ENCODE data around the gene TEX26. TPM values are rescaled to one million over a fixed set of nuclear protein-coding genes. Genes with fewer than 3 reads are reported as not detected.

The TEX26 gene
- total RNA-seq (2014; rRNA removed; shearing (Covaris generic)): not detected in 2 replicates

DNA sequence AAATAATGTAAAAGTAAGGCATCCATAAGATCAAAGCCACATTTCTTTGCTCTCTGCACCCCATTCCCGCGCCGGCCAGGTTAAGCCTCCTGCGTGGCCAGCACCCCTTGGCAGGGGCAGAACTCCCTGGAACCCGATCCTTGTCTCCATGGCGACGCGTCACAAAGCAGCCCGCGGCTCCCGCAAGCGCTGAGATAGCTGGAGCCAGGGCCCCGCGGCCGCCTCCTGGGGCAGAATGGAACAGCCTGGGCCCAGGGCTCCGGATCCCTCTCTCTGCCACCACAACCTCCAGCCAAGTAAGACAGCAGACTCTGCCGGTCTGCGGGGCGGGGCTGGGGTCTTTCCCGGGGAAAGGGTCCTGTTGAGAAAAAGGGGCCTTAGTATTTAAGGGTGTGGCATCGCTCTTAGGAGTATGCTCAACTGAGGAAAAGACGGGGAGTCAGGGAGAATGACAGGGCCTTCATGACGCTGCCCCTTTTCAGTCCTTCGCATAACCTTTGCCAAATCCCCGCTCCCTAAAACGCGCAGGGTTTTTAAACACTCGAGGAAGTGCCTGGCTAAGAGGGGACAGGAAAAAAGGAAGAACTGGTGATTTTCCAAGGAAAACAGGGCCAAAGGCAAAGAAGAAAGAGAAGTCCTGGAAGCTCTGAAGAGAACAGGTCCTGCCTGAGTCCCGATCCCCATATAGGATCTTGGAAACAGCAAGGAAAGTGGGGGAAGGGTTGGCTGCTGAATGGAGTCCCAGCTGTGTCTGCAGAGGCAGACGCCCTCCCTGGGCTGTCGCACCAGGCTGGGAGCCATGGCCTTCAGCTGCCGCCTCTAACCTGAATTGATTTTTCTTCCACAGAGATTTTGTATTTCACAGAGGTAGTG lies at the start of gene TEX26:
Gene TEX26, plus strand, starts transcription at position 176 of the 873 bp plus-strand sequence. Its CDS starts 60 bp downstream, at position 236.
- no peak within 1 kb of the TSS for H3K27ac ChIP-seq
- H3K9me3 ChIP-seq (replicated peaks): no peaks in the 10 kb centered on the region
- H3K27me3 ChIP-seq (replicated peaks): no peaks in the 10 kb centered on the region
- no peaks in the 10 kb centered on the region for H3K4me1 ChIP-seq (replicated peaks)
- H3K36me3 ChIP-seq: no peaks in the 10 kb centered on the region
- no peak for DNase-seq (ENCODE audit: low read depth in 1 of 2, low spot score in 2 of 2)
- H3K4me3 ChIP-seq: no peak within 1 kb of the TSS

DNA sequence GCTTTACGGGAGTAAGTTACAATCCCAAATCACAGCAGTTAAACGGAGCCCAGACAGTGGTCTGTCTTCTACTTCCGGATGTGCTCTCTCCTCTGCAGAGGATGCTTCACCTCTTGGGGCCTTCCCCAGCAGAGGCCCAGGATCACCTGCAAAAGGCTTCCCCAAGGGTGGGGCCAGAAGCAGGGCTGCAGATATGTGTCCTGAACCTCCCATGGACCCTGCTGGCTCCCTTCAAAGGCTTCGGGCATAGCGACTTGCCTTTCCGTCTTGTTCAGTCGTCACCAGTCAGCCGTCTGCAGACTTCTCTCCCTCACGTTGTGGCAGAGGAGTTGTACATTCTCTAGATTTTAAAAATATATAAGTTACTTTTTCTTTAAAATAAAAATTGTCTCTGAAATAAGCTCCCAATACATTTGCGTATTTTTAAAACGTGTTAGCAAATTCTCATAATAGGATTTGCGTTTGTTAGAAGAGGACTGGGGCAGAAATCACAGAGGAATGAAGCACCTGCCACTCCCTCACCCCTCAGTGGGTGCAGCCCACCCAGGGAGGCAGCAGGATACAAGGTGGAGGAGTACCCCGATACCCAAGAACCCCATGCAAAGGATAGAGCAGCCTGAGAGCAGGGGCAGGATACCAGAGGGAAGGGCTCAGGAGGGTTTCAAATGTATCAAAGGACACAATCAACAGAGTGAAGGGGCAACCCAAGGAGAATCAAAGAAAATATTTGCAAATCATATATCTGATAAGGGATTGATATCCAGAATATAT lies 49.3 kb upstream of the TEX26 start:
- no peak overlapping the region for H3K4me3 ChIP-seq
- no peak for DNase-seq (ENCODE audit: low read depth in 1 of 2, low spot score in 2 of 2)

DNA sequence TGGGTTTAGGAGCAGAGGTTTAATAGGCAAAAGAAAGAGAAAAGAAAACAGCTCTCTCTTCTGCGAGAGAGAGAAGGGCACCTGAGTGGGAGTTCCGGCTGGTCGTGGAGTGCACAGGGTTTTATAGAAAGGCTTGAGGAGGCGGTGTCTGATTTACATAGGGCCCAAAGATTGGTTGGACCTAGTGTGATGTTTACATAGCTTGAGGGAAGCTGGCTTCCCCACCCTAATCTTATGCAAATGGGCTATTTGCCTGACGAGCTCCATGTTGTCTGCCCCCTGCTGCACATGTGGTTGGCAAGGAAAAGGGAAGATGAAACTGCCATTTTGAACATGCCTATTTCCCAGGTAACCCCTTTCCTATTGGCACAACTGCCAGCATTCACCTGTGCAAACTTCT lies 47.9 kb upstream of the TEX26 start:
- Histone ChIP-seq H3K36me3 (no peaks in the 10 kb centered on the region), H3K4me1 (replicated peaks) (peaks cover 14% of the 10 kb centered on the region), H3K4me3 (no peak overlapping the region), H3K9me3 (replicated peaks) (no peaks in the 10 kb centered on the region), H3K27me3 (replicated peaks) (no peaks in the 10 kb centered on the region), H3K27ac (no peak overlapping the region)
- DNase-seq (ENCODE audit: low read depth in 1 of 2, low spot score in 2 of 2): no peak

More for the DNA sequence above, 49.3 kb upstream of the TEX26 start:
- H3K4me1 ChIP-seq (replicated peaks): peaks cover 14% of the 10 kb centered on the region
- no peaks in the 10 kb centered on the region for H3K9me3 ChIP-seq (replicated peaks)
- H3K36me3 ChIP-seq: no peaks in the 10 kb centered on the region
- no peaks in the 10 kb centered on the region for H3K27me3 ChIP-seq (replicated peaks)
- H3K27ac ChIP-seq: no peak overlapping the region

DNA sequence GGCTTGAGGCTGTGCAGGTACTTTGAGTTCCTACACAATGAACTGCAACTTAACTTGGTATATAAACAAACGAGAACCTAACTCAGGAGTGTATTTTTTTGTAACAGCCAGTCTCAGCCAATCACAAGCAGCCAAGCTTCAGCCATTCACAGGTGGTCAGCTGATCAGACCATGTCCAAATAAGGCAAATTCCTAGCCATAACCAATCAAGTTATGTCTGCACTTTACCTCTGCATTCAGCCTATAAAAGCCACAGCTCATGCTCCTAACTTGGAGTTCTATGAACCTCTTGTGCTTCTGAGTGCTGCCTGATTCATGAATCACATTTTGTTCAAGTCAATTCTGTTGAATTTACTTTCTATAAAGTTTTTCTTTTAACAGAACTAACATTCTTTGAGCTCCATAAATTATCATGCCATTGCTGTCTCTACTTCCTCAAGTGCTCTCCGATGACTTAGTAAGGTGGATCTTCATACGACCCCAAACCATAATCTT lies 43.2 kb upstream of the TEX26 start:
- H3K27ac ChIP-seq: no peak overlapping the region
- H3K27me3 ChIP-seq (replicated peaks): no peaks in the 10 kb centered on the region
- H3K4me1 ChIP-seq (replicated peaks): no peaks in the 10 kb centered on the region
- no peak overlapping the region for H3K4me3 ChIP-seq
- no peak for DNase-seq (ENCODE audit: low read depth in 1 of 2, low spot score in 2 of 2)
- no peaks in the 10 kb centered on the region for H3K9me3 ChIP-seq (replicated peaks)
- H3K36me3 ChIP-seq: no peaks in the 10 kb centered on the region

DNA sequence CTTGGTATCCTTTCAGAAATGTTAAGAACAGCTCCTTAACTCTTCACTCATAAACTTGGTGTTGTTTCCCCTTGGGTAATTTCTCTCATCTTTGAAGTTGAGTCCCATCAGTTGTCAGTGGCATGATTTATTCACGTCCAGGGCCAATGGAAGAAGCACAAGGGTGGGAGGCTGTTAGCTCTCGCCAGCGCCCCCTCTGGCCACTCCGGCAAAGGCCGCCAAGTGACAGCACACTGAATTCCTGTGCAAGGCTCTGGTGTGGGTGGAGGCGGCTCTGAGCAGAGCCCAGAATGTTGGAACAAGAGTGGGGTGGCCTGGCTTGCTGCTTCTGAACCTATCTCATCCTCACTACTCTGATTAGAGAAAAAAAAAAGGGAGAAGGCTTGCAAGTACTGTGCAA lies 39.5 kb upstream of the TEX26 start:
- Histone ChIP-seq H3K36me3 (0 out of 2 replicates have a peak, but pooled peaks cover 3% of the 10 kb centered on the region), H3K4me3 (no peak overlapping the region), H3K27me3 (replicated peaks) (no peaks in the 10 kb centered on the region), H3K9me3 (replicated peaks) (no peaks in the 10 kb centered on the region), H3K27ac (no peak overlapping the region), H3K4me1 (replicated peaks) (peaks cover 13% of the 10 kb centered on the region)
- no peak for DNase-seq (ENCODE audit: low read depth in 1 of 2, low spot score in 2 of 2)

DNA sequence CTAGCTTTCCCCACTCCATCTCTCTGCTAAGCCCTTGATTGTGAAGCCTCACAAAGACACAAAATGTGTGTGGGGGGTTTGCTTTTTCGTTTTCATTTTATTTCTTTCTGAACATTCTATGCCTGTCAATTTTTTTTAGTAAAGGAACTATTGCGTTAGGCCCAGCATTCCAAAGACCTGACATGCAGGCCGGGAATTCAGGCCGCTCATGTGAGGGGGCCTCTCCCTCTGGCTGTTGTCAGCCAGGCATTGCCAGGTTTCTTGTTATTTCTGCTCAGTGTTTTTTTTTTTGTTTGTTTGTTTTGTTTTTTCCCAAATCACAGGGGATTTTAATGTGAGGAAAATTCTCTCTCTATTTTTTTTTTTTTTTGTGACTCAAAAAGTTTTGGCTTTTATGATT lies 36.7 kb upstream of the TEX26 start:
- peak; percentile 59 to 67 for DNase-seq (ENCODE audit: low read depth in 1 of 2, low spot score in 2 of 2)
- H3K9me3 ChIP-seq (replicated peaks): no peaks in the 10 kb centered on the region
- peak overlapping the region; percentile 90 for H3K27ac ChIP-seq
- H3K36me3 ChIP-seq: 0 out of 2 replicates have a peak, but pooled peaks cover 3% of the 10 kb centered on the region
- no peaks in the 10 kb centered on the region for H3K27me3 ChIP-seq (replicated peaks)
- no peak overlapping the region for H3K4me3 ChIP-seq
- H3K4me1 ChIP-seq (replicated peaks): peaks cover 25% of the 10 kb centered on the region

DNA sequence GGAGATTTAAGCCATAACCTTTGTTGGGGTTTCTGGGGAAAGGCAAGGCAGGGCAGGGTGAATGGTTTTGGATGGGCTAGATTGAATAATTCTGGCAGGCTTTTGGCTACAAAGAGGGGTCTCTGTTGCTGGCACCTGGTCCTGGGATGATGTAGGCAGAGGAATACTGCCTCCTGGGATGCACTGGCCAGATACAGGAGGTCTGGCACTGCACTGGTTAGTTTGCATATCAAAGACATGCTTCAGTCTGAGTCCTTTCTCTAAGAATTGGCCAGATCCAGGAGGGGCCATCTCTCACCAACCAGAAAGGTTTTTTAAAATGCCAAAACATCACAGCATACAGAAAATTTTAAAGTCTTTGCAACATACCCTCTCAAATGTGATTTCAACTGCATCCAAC lies 34.4 kb upstream of the TEX26 start:
- Histone ChIP-seq H3K4me3 (no peak overlapping the region), H3K9me3 (replicated peaks) (no peaks in the 10 kb centered on the region), H3K4me1 (replicated peaks) (peaks cover 25% of the 10 kb centered on the region), H3K36me3 (0 out of 2 replicates have a peak, but pooled peaks cover 3% of the 10 kb centered on the region), H3K27me3 (replicated peaks) (no peaks in the 10 kb centered on the region), H3K27ac (no peak overlapping the region)
- DNase-seq (ENCODE audit: low read depth in 1 of 2, low spot score in 2 of 2): no peak

DNA sequence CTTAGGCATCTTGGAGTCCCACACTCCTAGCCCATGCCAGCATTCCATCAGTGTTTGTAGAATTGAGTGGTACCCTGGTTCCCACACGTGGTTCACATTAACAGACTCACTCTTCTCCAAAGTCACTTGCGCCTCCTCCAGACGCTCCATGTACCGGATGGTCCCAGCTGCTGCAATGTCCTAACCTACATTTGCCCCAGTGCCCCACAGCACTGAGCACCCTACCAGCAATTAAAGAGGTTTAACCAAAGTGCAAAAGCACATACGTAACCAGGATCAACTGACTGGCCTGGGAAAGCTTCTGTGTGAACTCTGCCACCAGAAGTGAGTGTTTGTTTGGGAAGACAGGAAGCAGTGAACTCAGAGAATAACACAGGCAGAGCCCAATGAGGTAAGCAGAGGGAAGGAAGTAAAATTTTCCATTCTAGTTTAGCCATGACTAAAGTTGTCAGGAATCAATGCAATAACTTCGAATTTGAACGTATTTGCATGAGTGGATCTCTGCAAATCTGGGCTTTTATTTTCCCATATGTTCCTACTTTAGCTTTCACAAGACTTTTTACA lies 33.7 kb upstream of the TEX26 start:
- no peak overlapping the region for H3K4me3 ChIP-seq
- 0 out of 2 replicates have a peak, but pooled peaks cover 3% of the 10 kb centered on the region for H3K36me3 ChIP-seq
- H3K27ac ChIP-seq: peak overlapping the region; percentile 45
- DNase-seq (ENCODE audit: low read depth in 1 of 2, low spot score in 2 of 2): peak in 1 of 2 experiments; percentile 53
- no peaks in the 10 kb centered on the region for H3K27me3 ChIP-seq (replicated peaks)
- peaks cover 25% of the 10 kb centered on the region for H3K4me1 ChIP-seq (replicated peaks)
- no peaks in the 10 kb centered on the region for H3K9me3 ChIP-seq (replicated peaks)

DNA sequence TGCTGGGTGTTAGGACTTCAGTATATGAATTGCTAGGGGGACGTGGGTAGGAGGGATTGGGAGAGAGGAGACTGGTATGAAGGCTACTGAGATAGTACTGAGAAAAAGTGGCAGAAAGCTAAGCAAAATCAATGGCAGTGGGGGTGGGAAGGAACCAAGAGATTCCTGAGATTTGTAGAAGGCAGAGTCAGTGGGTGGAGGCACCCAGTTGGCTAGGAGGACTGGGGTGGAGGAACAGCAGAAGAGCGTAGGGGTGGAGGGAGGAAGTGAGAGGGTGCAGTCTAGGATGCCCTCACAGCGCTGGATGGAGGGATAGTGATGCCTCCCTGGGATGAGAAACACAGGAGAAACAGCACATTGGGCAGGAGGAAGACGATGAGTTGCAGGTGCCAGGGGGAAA lies 32.0 kb upstream of the TEX26 start:
- H3K9me3 ChIP-seq (replicated peaks): no peaks in the 10 kb centered on the region
- H3K27me3 ChIP-seq (replicated peaks): no peaks in the 10 kb centered on the region
- 0 out of 2 replicates have a peak, but pooled peaks cover 2% of the 10 kb centered on the region for H3K36me3 ChIP-seq
- no peak overlapping the region for H3K27ac ChIP-seq
- H3K4me1 ChIP-seq (replicated peaks): peaks cover 23% of the 10 kb centered on the region
- DNase-seq (ENCODE audit: low read depth in 1 of 2, low spot score in 2 of 2): no peak
- H3K4me3 ChIP-seq: no peak overlapping the region

DNA sequence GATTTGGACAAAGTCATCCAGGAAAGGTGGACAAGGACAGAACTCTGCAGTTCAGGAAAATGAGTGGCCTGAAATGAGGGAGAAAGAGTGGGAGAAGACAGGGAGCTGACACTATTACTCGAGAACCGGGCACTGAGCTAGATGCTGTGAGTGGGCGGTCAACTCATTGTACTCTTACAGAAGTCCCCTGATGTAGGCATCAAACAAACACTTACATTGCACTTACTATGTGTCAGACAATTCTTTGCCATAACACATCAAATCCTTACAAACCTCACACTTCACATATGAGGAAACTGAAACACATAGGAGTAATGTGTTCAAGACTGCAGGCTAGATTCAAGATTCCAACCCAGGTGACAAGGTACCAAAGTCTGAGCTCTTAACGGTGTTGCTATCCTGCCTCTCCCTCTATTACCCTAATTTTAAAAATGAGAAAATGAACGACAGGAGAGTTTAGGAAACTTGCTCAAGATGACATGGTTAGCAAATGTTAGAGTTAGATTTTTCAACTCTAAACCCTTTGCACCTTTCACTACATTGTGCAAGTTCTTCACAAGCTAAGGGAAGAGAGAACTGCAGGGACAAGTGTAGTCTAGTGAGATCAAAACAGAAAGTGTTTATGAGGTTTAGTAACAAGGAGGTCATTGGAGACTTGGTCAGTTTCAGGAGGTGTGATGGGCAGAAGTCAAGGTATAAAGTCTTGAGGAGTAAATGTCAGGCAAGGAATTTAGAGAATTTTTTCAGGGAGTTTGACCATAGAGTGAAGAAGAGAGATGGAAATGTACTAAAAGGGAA lies 31.3 kb upstream of the TEX26 start:
- H3K4me3 ChIP-seq: no peak overlapping the region
- no peaks in the 10 kb centered on the region for H3K27me3 ChIP-seq (replicated peaks)
- peaks cover 16% of the 10 kb centered on the region for H3K4me1 ChIP-seq (replicated peaks)
- DNase-seq (ENCODE audit: low read depth in 1 of 2, low spot score in 2 of 2): no peak
- H3K27ac ChIP-seq: no peak overlapping the region
- H3K9me3 ChIP-seq (replicated peaks): no peaks in the 10 kb centered on the region
- H3K36me3 ChIP-seq: no peaks in the 10 kb centered on the region

DNA sequence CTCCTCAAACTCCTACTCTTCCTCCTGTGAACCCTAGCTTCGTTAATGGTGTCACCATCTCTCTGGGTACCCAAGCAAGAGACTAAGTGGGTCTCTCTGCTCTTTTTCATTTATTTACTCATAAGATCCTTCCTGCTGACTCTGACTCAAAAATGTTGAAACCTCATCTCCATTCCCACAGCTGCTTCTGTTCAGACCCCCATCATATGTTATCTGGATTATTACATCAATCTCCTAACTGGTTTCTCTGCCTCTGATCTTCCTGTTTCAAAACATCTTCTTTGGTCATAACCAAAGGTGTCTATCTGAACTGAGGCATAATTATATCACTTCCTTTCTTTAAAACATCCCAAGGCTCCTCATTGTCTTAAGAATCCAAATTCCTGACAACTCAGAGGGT lies 28.4 kb upstream of the TEX26 start:
- H3K27me3 ChIP-seq (replicated peaks): no peaks in the 10 kb centered on the region
- H3K9me3 ChIP-seq (replicated peaks): no peaks in the 10 kb centered on the region
- no peak overlapping the region for H3K27ac ChIP-seq
- no peaks in the 10 kb centered on the region for H3K36me3 ChIP-seq
- H3K4me3 ChIP-seq: no peak overlapping the region
- H3K4me1 ChIP-seq (replicated peaks): peaks cover 26% of the 10 kb centered on the region
- DNase-seq (ENCODE audit: low read depth in 1 of 2, low spot score in 2 of 2): no peak

DNA sequence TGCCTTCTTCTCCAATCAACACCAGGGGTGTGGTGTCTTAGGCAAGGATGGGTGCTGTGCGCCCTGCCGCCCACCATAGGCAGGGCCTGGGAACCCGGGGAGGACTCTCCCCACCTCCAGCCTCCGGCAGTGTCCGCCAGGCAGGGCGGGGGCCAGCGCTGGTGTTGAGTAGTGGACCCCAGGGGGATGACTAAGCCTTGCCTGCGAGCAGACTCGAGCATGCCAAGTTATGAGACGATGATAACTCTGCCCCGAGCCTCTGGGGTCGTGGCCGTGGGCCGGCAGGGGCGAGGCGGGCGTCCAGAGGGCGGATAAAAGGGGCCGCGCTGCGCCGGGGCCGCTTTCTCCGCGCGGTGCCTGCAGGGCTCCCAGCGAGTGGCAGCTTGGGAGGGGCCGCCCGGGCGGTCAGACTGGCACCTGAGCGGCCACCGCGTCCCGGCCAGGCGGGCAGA lies 26.5 kb upstream of the TEX26 start, which contains the start of gene MEDAG:
Gene MEDAG, plus strand, starts transcription at position 340 of the 452 bp plus-strand sequence. CDS start 245 bp downstream, outside the sequence.
- Histone ChIP-seq H3K4me1 (replicated peaks) (peaks cover 23% of the 10 kb centered on the region), H3K9me3 (replicated peaks) (no peaks in the 10 kb centered on the region), H3K4me3 (no peak within 1 kb of the TSS), H3K27ac (no peak within 1 kb of the TSS), H3K27me3 (replicated peaks) (no peaks in the 10 kb centered on the region), H3K36me3 (no peaks in the 10 kb centered on the region)
- no peak for DNase-seq (ENCODE audit: low read depth in 1 of 2, low spot score in 2 of 2)

Data from SJSA1 (cell line).